NCI-H82 treated with DMSO at 0.1 percent for 48 hours (cell line): Measurements from ENCODE around the gene LENG9.

ENCODE experiments used
- DNase-seq: peaks from one replicate; lab custom pipeline; 2025; ENCODE audit not compliant: unreplicated experiment; lab: John Stamatoyannopoulos, UW

LENG9 gene

GRCh38 chr19:54439174-54439851 lies 24.3 kb downstream of the LENG9 start:
- peak; percentile 28 for DNase-seq

GRCh38 chr19:54436628-54437252 lies 26.8 kb downstream of the LENG9 start:
- DNase-seq: no peak

GRCh38 chr19:54436031-54436523 lies 27.5 kb downstream of the LENG9 start:
- DNase-seq: no peak

- DNase-seq: no peak
Observed at GRCh38 chr19:54435551-54436016, 28.0 kb downstream of the LENG9 start.

DNA sequence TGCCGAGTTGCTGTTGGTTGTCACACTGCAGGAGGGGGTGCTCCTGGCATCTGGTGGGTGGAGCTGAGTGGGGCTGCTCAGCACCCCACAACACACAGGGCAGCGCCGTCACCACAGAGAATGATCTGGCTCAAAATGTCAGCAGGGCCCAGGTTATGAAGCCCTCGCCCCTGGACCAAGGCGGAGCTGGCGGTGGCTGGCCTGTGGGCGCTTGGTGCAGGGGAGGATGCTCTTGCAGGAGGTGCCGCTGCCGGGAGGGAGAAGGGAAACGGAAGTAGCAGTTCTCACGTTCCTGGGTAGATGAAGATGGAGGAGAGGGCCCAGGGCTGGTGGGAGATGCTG lies 28.7 kb downstream of the LENG9 start:
- no peak for DNase-seq

GRCh38 chr19:54434112-54434872 lies 29.3 kb downstream of the LENG9 start:
- peak; percentile 17 for DNase-seq

DNA sequence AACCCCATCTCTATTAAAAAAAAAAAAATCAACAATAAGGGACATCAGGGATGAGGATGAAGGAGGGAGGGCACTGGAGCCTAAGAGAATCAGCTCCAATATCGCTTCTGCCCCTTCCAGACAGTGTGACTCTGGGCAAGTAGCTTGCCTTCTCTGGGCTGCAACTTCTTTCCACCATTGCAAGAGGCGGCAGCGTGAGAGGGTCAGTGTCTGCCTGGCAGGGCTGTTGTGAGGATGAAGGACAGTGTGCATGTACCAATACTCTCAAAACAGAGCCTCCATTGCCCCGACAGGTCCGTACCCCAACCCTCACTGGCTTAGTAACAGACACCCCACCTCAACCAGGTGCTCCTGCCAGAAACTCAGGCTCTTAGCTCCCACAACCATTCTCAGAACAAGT lies 29.9 kb downstream of the LENG9 start:
- no peak for DNase-seq

DNA sequence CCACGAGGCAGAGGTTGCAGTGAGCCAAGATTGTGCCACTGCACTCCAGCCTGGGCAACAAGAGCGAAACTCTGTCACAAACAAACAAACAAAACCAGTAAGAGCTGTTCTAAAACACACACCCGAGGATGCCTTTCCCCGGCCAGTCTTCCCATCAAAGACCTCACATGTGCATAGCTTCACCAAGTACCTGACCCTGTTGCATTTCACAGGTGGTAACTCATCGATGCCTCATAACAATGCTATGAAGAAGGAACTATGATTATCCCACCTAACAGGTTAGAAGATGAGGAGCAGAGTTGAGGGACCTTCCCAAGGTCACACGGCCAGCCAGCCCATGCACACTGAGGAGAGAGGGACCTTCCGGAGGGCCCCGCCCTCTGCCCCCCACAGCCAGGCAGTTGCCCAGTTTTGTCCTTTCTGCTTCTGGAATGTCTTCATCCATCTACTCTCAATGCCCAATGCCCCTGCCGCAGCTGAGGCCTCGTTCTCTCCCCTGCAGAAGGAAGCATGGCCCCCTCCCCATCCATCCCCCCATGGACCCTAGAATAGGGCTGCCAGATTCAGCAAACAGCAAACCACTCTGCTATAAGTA lies 31.3 kb downstream of the LENG9 start:
- no peak for DNase-seq

DNA sequence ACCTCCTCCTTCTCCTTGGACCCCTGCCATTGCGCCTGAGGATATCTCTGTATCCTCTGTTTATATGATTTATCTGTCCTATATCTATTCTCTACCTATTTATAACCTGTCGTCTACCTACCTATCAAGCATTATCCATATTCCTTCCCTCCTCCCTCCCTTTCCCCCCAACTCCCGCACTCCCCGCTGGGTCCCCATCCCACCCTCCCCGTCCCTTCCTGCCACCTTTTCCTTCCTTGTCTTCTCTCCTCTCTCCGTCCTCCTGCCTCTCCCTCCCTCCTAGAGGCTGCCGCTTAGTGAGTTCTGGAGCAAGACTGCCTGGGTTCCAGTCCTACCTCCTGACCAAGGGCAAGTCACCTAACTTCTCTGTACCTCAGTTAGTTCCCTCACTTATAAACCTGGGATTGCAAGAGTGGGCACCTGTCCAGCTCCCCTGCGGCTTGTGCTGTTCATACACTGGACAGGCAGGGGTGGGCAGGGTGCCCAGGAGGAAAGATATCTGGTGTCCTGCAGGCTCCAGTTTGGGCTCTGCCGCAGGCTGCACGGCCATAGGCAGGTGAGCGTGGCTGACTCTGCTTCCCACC lies 32.2 kb downstream of the LENG9 start:
- DNase-seq: no peak

- peak; percentile 36 for DNase-seq
Observed at GRCh38 chr19:54430306-54431254, 33.0 kb downstream of the LENG9 start.

DNA sequence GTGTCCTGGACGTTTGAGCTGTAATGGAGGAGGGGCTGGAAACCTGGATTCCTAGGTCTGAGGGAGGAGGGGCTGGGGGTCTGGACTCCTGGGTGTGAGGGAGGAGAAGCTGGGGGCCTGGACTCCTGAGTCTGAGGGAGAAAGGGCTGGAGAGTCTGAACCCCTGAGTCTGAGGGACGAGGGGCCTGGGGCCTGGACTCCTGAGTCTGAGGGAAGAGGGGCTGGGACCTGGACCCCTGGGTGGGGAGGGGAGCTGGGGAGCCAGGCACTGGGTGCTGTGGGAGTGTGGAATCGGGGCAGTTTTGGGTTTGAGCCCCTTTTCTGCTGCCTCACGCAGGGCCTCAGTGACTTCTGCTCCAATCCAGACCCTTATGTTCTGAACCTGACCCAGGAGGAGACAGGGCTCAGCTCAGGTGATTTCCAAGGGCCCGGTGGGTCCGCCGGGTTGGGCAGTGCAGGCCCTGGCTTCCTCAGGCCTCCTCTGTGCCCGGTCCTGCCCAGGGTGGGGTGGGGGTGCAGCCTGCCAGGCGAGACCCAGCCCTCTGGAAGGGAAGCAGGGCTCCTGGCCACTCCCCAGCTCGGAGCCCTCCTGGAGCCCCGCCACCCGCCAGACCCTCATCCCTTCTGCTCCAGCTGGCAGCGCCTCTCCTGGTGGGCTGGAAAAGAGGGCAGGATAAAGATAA lies 33.9 kb downstream of the LENG9 start:
- DNase-seq: no peak

- no peak for DNase-seq
Observed at GRCh38 chr19:54429176-54429495, 34.4 kb downstream of the LENG9 start.

GRCh38 chr19:54428323-54429175 lies 35.0 kb downstream of the LENG9 start:
- DNase-seq: no peak

DNA sequence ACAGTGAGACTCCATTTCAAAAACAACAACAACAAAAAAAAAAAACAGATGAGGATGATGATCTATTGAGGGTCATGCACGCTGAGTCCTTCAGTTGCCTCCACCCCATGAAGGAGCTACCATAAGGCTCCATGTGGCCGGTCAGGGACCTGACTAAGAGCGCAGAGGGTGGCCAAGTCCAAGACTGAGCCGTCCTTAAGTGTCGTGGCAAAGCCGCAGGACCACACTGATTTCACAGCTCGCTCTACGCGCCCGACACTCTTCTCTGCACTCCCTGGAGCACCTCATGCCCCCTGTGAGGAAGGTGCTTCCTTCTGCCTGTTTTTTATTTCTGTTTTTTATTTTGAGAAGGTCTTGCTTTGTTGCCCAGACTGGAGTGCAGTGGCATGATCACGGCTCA lies 36.0 kb downstream of the LENG9 start:
- no peak for DNase-seq

DNA sequence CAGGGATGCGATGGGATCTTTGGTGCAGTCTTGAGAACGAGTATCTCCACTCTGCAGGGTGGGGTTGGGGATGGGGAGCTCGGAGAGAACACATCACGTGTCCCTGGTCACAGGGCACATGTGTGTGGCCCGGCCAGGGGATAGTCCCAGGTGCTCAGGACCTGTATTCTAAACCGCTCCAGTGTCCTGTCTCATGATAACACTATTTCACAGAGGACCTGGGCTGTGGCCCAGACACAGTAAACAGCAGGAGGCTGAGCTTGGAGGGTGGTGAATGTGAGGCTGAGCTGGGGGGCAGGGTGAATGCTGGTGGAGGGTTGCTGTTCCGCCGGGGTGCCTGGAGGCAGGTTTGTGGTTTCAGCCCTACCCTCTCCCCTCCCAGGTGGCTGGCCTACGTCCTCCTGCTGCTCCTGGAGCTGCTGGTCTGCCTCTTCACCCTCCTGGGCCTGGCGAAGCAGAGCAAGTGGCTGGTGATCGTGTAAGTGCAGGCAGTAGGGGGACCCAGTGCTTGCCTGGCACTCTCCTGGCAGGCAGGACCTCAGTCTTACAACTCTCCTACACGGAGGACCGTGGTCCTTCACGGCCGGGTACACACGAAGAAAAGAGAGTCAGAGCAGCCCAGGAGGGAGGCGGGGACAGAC lies 37.2 kb downstream of the LENG9 start:
- no peak for DNase-seq

DNA sequence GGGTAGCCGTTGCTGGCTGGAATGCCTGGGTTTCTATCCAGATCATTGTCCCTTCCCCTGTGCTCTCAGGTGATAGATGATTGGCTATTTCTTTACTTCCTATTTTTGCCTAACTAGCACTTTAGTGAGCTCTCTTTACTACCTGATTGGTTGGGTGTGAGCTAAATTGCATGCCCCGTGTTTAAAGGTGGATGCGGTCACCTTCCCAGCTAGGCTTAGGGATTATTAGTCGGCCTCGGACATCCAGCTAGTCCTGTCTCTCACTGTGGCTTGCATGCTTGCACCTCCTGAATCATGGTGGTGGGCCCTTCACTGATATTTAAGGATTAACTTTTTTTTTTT lies 38.2 kb downstream of the LENG9 start:
- DNase-seq: no peak

DNA sequence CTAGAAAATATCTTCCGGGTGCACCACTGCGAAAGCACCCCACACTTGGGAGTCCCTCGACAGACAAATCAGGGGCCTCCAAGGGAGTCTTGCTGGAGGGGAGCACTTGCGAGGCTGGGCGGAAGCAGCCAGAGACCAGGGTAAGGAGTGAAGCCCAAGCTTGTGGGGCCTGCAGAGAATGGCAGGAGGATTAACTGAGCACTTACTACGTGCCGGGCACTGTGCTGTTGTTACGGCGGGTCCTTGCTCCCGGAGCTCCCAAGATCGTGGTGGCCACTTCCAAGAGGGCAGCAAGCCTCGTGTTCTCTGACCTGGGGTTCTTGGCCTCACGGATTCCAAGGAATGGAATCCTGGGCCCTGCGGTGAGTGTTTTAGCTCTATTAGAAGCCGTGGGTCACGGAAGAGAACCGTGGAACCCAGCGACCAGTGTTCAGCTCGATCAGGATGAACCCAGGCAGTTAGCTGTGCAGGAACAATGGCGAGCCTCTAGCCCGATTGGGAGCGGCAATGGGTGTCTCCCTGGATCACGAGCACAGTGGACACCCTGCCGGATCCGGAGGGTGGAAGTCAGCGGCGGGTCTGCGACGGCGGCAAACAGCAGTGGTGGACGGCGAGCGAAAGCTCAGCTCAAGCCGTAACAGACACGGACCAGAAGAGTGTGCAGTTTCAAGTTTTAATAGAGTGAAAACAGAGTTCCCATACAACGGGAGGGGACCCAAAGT lies 38.8 kb downstream of the LENG9 start:
- no peak for DNase-seq

DNA sequence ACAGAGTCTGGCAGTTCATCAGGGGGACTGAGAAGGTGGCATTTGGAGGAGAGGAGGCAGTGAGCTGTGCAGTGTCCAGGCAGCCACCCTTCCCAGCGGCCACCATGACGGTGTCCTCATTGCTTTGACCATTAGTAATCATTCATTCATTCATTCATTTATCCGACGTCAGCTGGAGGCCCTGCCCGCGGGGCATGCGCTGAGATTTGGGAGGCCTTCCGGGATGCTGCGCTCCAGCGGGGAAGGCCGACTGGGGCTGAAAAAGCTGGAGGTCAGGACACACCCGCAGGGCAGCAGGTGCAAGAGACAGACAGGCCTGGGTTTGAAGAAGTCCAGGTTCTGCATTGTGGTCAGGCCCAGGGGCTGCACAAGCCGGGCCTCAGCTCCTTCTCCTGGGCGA lies 39.4 kb downstream of the LENG9 start:
- DNase-seq: no peak
